ENCODE results near the gene SYDE2.

SYDE2 gene

DNA sequence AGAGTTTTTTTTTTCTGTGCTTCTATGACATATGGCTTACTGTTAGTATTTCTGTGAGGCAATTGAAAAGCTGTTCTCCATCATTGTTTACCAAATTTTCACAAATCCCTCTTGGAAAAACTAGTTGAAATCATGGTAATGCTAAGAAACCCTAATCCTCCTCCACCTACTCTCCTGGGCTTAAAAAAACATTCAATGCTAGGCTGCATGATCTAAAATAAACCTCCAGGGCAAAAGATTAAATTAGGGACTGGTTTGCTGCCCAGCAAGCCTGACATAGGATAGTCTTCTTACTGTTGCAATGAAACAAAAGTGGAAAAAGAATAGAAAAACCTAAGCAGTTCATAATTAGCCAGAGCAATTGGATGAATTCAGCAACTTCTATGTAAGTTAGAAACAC, 42.6 kb upstream of the SYDE2 start:
- Histone ChIP-seq H3K9me3 (ENCODE audit: control extremely low read depth in 1 of 5, control insufficient read depth in 4 of 5, insufficient read depth in 2 of 5, low read depth in 1 of 5, low read length in 4 of 5) (no peaks in the 10 kb centered on the region), H3K36me3 (ENCODE audit: control insufficient read depth in 4 of 4, insufficient read depth in 4 of 4, low read length in 3 of 4) (no peaks in the 10 kb centered on the region), H3K4me3 (ENCODE audit: control insufficient read depth in 1 of 7, extremely low read depth in 1 of 7, insufficient read depth in 4 of 7, low read depth in 2 of 7, low read length in 6 of 7) (no peak overlapping the region), H3K27ac (ENCODE audit: insufficient read depth in 1 of 2, low read depth in 1 of 2, low read length in 2 of 2, poor library complexity in 1 of 2, severe bottlenecking in 2 of 2) (no peak overlapping the region), H3K27me3 (replicated peaks in 2 of 5; ENCODE audit: control insufficient read depth in 4 of 5, insufficient read depth in 5 of 5, low read length in 4 of 5) (no peaks in the 10 kb centered on the region), H3K4me1 (ENCODE audit: control extremely low read depth in 1 of 4, control insufficient read depth in 4 of 4, insufficient read depth in 4 of 4, low read length in 3 of 4) (peaks cover 0 to 22% (median 8%) of the 10 kb centered on the region in 4 experiments)
- no peak for DNase-seq
- ChIA-PET POLR2A (no interaction called here), CTCF (interaction anchor here (1.3 to 3.8 kb wide), 3 partner anchors 8 to 13 kb away, joined by 4 to 17 read pairs (median 4); no protein-coding TSS in a partner anchor)

- H3K27me3 ChIP-seq (replicated peaks in 2 of 5; ENCODE audit: control insufficient read depth in 4 of 5, insufficient read depth in 5 of 5, low read length in 4 of 5) = no peaks in the 10 kb centered on the region
- POLR2A ChIA-PET = no interaction called here
- no peak overlapping the region for H3K4me3 ChIP-seq (ENCODE audit: control insufficient read depth in 1 of 7, extremely low read depth in 1 of 7, insufficient read depth in 4 of 7, low read depth in 2 of 7, low read length in 6 of 7)
- H3K36me3 ChIP-seq (ENCODE audit: control insufficient read depth in 4 of 4, insufficient read depth in 4 of 4, low read length in 3 of 4) = no peaks in the 10 kb centered on the region
- WGBS (ENCODE audit: insufficient coverage) = no CpG with 5 or more reads among the region's 1 CpG
- no peak overlapping the region for H3K27ac ChIP-seq (ENCODE audit: insufficient read depth in 1 of 2, low read depth in 1 of 2, low read length in 2 of 2, poor library complexity in 1 of 2, severe bottlenecking in 2 of 2)
- DNase-seq = peak in 1 of 3 donors; percentile 24
- CTCF ChIA-PET = interaction anchor here (0.9 to 2.6 kb wide), 8 partner anchors 10 to 132 kb away, joined by 3 to 10 read pairs (median 3); partner anchors contain the start of gene C1orf52
- no peaks in the 10 kb centered on the region for H3K9me3 ChIP-seq (ENCODE audit: control extremely low read depth in 1 of 5, control insufficient read depth in 4 of 5, insufficient read depth in 2 of 5, low read depth in 1 of 5, low read length in 4 of 5)
- peaks cover 0 to 22% (median 8%) of the 10 kb centered on the region in 4 experiments for H3K4me1 ChIP-seq (ENCODE audit: control extremely low read depth in 1 of 4, control insufficient read depth in 4 of 4, insufficient read depth in 4 of 4, low read length in 3 of 4)
Measured at GRCh38 chr1:85240643-85241042, 39.8 kb upstream of the SYDE2 start.

GRCh38 chr1:85240174-85240601, 39.4 kb upstream of the SYDE2 start:
- no peak overlapping the region for H3K4me3 ChIP-seq (ENCODE audit: control insufficient read depth in 1 of 7, extremely low read depth in 1 of 7, insufficient read depth in 4 of 7, low read depth in 2 of 7, low read length in 6 of 7)
- no peak overlapping the region for H3K27ac ChIP-seq (ENCODE audit: insufficient read depth in 1 of 2, low read depth in 1 of 2, low read length in 2 of 2, poor library complexity in 1 of 2, severe bottlenecking in 2 of 2)
- ChIA-PET POLR2A (no interaction called here), CTCF (interaction anchor here (0.9 to 2.6 kb wide), 8 partner anchors 10 to 131 kb away, joined by 3 to 10 read pairs (median 3); partner anchors contain the start of gene C1orf52)
- H3K36me3 ChIP-seq (ENCODE audit: control insufficient read depth in 4 of 4, insufficient read depth in 4 of 4, low read length in 3 of 4) = no peaks in the 10 kb centered on the region
- no peak for DNase-seq
- WGBS (ENCODE audit: insufficient coverage) = 100% methylated on average over 1 of the region's 1 CpG
- peaks cover 0 to 17% (median 8%) of the 10 kb centered on the region in 4 experiments for H3K4me1 ChIP-seq (ENCODE audit: control extremely low read depth in 1 of 4, control insufficient read depth in 4 of 4, insufficient read depth in 4 of 4, low read length in 3 of 4)
- H3K27me3 ChIP-seq (replicated peaks in 2 of 5; ENCODE audit: control insufficient read depth in 4 of 5, insufficient read depth in 5 of 5, low read length in 4 of 5) = no peaks in the 10 kb centered on the region
- no peaks in the 10 kb centered on the region for H3K9me3 ChIP-seq (ENCODE audit: control extremely low read depth in 1 of 5, control insufficient read depth in 4 of 5, insufficient read depth in 2 of 5, low read depth in 1 of 5, low read length in 4 of 5)

- no peaks in the 10 kb centered on the region for H3K36me3 ChIP-seq (ENCODE audit: control insufficient read depth in 4 of 4, insufficient read depth in 4 of 4, low read length in 3 of 4)
- ChIA-PET CTCF (no interaction called here), POLR2A (no interaction called here)
- 100% methylated on average over 1 of the region's 1 CpG for WGBS (ENCODE audit: insufficient coverage)
- no peak overlapping the region for H3K27ac ChIP-seq (ENCODE audit: insufficient read depth in 1 of 2, low read depth in 1 of 2, low read length in 2 of 2, poor library complexity in 1 of 2, severe bottlenecking in 2 of 2)
- H3K4me1 ChIP-seq (ENCODE audit: control extremely low read depth in 1 of 4, control insufficient read depth in 4 of 4, insufficient read depth in 4 of 4, low read length in 3 of 4) = peaks cover 0 to 8% (median 3%) of the 10 kb centered on the region in 4 experiments
- no peaks in the 10 kb centered on the region for H3K27me3 ChIP-seq (replicated peaks in 2 of 5; ENCODE audit: control insufficient read depth in 4 of 5, insufficient read depth in 5 of 5, low read length in 4 of 5)
- DNase-seq = no peak
- H3K9me3 ChIP-seq (ENCODE audit: control extremely low read depth in 1 of 5, control insufficient read depth in 4 of 5, insufficient read depth in 2 of 5, low read depth in 1 of 5, low read length in 4 of 5) = no peaks in the 10 kb centered on the region
- H3K4me3 ChIP-seq (ENCODE audit: control insufficient read depth in 1 of 7, extremely low read depth in 1 of 7, insufficient read depth in 4 of 7, low read depth in 2 of 7, low read length in 6 of 7) = no peak overlapping the region
Measured at GRCh38 chr1:85237613-85238012, 36.8 kb upstream of the SYDE2 start.

- H3K9me3 ChIP-seq (ENCODE audit: control extremely low read depth in 1 of 5, control insufficient read depth in 4 of 5, insufficient read depth in 2 of 5, low read depth in 1 of 5, low read length in 4 of 5) = no peaks in the 10 kb centered on the region
- H3K27me3 ChIP-seq (replicated peaks in 2 of 5; ENCODE audit: control insufficient read depth in 4 of 5, insufficient read depth in 5 of 5, low read length in 4 of 5) = no peaks in the 10 kb centered on the region
- no peaks in the 10 kb centered on the region for H3K36me3 ChIP-seq (ENCODE audit: control insufficient read depth in 4 of 4, insufficient read depth in 4 of 4, low read length in 3 of 4)
- peaks cover 0 to 4% (median 0%) of the 10 kb centered on the region in 4 experiments for H3K4me1 ChIP-seq (ENCODE audit: control extremely low read depth in 1 of 4, control insufficient read depth in 4 of 4, insufficient read depth in 4 of 4, low read length in 3 of 4)
- POLR2A ChIA-PET = no interaction called here
- no peak overlapping the region for H3K27ac ChIP-seq (ENCODE audit: insufficient read depth in 1 of 2, low read depth in 1 of 2, low read length in 2 of 2, poor library complexity in 1 of 2, severe bottlenecking in 2 of 2)
- CTCF ChIA-PET = interaction anchor here (0.8 to 2.7 kb wide), 11 partner anchors 10 to 286 kb away, joined by 3 to 23 read pairs (median 4); no protein-coding TSS in a partner anchor
- WGBS (ENCODE audit: insufficient coverage) = 53% methylated on average over 7 of the region's 8 CpGs
- DNase-seq = peak; percentile 22 to 37 (median 30)
- H3K4me3 ChIP-seq (ENCODE audit: control insufficient read depth in 1 of 7, extremely low read depth in 1 of 7, insufficient read depth in 4 of 7, low read depth in 2 of 7, low read length in 6 of 7) = no peak overlapping the region
Measured at GRCh38 chr1:85230305-85230977, 29.6 kb upstream of the SYDE2 start.

- H3K36me3 ChIP-seq (ENCODE audit: control insufficient read depth in 4 of 4, insufficient read depth in 4 of 4, low read length in 3 of 4) = no peaks in the 10 kb centered on the region
- H3K4me3 ChIP-seq (ENCODE audit: control insufficient read depth in 1 of 7, extremely low read depth in 1 of 7, insufficient read depth in 4 of 7, low read depth in 2 of 7, low read length in 6 of 7) = no peak overlapping the region
- CTCF ChIA-PET = interaction anchor here (0.9 to 2.7 kb wide), 7 partner anchors 12 to 122 kb away, joined by 3 to 23 read pairs (median 4); no protein-coding TSS in a partner anchor
- POLR2A ChIA-PET = no interaction called here
- H3K4me1 ChIP-seq (ENCODE audit: control extremely low read depth in 1 of 4, control insufficient read depth in 4 of 4, insufficient read depth in 4 of 4, low read length in 3 of 4) = peaks cover 0 to 7% (median 0%) of the 10 kb centered on the region in 4 experiments
- no peaks in the 10 kb centered on the region for H3K27me3 ChIP-seq (replicated peaks in 2 of 5; ENCODE audit: control insufficient read depth in 4 of 5, insufficient read depth in 5 of 5, low read length in 4 of 5)
- DNase-seq = no peak
- no peaks in the 10 kb centered on the region for H3K9me3 ChIP-seq (ENCODE audit: control extremely low read depth in 1 of 5, control insufficient read depth in 4 of 5, insufficient read depth in 2 of 5, low read depth in 1 of 5, low read length in 4 of 5)
- 100% methylated on average over 2 of the region's 6 CpGs for WGBS (ENCODE audit: insufficient coverage)
- no peak overlapping the region for H3K27ac ChIP-seq (ENCODE audit: insufficient read depth in 1 of 2, low read depth in 1 of 2, low read length in 2 of 2, poor library complexity in 1 of 2, severe bottlenecking in 2 of 2)
Measured at GRCh38 chr1:85229574-85230097, 28.8 kb upstream of the SYDE2 start.

DNA sequence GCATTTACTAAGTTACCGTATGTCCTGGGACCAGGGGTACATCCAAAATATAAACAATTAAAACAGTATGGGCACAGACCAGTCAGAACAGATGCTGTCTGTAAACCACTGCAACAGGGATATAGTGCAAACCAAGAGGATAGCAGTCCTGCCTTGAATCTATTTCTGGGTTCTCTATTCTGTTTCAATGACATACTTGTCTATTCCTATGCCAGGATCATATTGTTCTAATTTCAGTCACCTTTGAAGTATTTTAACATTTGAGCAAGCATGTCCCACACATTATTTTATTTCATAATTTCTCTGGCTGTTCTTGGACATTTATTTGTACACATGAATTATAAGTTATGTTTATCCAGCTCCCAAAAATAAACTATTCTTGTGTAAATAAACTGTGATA, 28.2 kb upstream of the SYDE2 start:
- POLR2A ChIA-PET = no interaction called here
- DNase-seq = no peak
- 89% methylated on average over 1 of the region's 1 CpG for WGBS (ENCODE audit: insufficient coverage)

More for the DNA sequence above, 28.2 kb upstream of the SYDE2 start:
- H3K27me3 ChIP-seq (replicated peaks in 2 of 5; ENCODE audit: control insufficient read depth in 4 of 5, insufficient read depth in 5 of 5, low read length in 4 of 5) = no peaks in the 10 kb centered on the region
- H3K36me3 ChIP-seq (ENCODE audit: control insufficient read depth in 4 of 4, insufficient read depth in 4 of 4, low read length in 3 of 4) = no peaks in the 10 kb centered on the region
- H3K27ac ChIP-seq (ENCODE audit: insufficient read depth in 1 of 2, low read depth in 1 of 2, low read length in 2 of 2, poor library complexity in 1 of 2, severe bottlenecking in 2 of 2) = no peak overlapping the region
- no peaks in the 10 kb centered on the region for H3K9me3 ChIP-seq (ENCODE audit: control extremely low read depth in 1 of 5, control insufficient read depth in 4 of 5, insufficient read depth in 2 of 5, low read depth in 1 of 5, low read length in 4 of 5)
- CTCF ChIA-PET = interaction anchor here (0.9 to 1.4 kb wide), 3 partner anchors 11 to 122 kb away, joined by 3 to 4 read pairs (median 3); no protein-coding TSS in a partner anchor
- no peak overlapping the region for H3K4me3 ChIP-seq (ENCODE audit: control insufficient read depth in 1 of 7, extremely low read depth in 1 of 7, insufficient read depth in 4 of 7, low read depth in 2 of 7, low read length in 6 of 7)
- peaks cover 0 to 7% (median 0%) of the 10 kb centered on the region in 4 experiments for H3K4me1 ChIP-seq (ENCODE audit: control extremely low read depth in 1 of 4, control insufficient read depth in 4 of 4, insufficient read depth in 4 of 4, low read length in 3 of 4)
